ENCODE results near the gene GOLGA3. TPM values are rescaled to one million over a fixed set of nuclear protein-coding genes. Genes with fewer than 3 reads are reported as not detected.
A peak's percentile ranks its signal among the peaks of the same experiment; 100 is the strongest.

GOLGA3 gene
- total RNA-seq, 1 donor: 127 TPM

DNA sequence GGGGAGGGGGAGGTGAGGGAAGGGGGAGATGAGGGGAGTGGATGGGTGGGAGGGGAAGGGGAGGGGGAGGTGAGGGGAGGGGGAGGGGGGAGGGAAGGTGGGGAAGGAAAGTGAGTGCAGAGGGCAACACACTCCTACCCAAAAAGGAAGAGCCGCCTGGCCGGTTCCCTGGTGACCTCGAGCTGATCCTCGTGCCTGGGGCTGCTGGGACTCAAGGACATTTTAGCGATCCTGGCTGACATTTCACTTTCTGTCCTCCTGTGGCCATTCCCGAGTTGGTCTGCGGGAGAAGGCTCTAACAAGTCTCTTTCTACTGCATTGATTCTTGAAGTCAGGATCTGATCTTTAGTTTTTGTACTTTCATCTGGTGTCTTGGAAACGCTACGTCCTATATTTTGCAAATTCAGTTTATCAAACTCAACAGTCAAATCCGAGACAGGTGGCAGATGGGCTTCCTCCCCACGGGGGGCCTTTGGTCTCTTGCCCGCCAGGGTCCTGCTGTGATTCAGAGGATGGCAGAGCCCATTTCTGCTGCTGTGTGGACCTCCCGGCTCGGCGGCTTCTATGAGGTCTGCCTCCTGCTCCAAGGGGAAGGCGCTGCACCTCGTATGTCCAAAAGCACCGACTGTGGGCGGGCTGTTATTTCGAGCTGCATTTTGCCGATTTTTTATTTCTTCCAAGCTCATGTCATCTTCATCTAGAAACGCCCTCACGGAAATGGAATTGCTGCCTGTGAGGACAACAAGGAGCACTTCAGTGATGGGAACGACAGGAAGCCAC is 98.9 kb downstream of the GOLGA3 start:
- no peaks in the 10 kb centered on the region for H3K4me1 ChIP-seq (ENCODE audit: insufficient read depth, low read length)
- H3K36me3 ChIP-seq (ENCODE audit: insufficient read depth, low read length): peaks cover 91% of the 10 kb centered on the region
- no peak overlapping the region for H3K27ac ChIP-seq (ENCODE audit: low read depth, low read length)
- H3K79me2 ChIP-seq (ENCODE audit: insufficient read depth, low read length): peaks cover 31% of the 10 kb centered on the region
- H3K9me3 ChIP-seq (ENCODE audit: low read depth, low read length): no peaks in the 10 kb centered on the region
- no peak overlapping the region for H3K4me2 ChIP-seq (ENCODE audit: insufficient read depth, low read length)
- no peak overlapping the region for H2AFZ ChIP-seq (ENCODE audit: low read length)
- peak; percentile 89 for DNase-seq (ENCODE audit: insufficient read length, low spot score, missing footprints)
- no peak overlapping the region for H3K4me3 ChIP-seq (ENCODE audit: insufficient read depth, low read length)
- peaks cover 17% of the 10 kb centered on the region for H4K20me1 ChIP-seq (ENCODE audit: insufficient read depth, low read length)
- no peaks in the 10 kb centered on the region for H3K27me3 ChIP-seq (ENCODE audit: insufficient read depth, low read length)
- TF ChIP-seq, protein P1, sequence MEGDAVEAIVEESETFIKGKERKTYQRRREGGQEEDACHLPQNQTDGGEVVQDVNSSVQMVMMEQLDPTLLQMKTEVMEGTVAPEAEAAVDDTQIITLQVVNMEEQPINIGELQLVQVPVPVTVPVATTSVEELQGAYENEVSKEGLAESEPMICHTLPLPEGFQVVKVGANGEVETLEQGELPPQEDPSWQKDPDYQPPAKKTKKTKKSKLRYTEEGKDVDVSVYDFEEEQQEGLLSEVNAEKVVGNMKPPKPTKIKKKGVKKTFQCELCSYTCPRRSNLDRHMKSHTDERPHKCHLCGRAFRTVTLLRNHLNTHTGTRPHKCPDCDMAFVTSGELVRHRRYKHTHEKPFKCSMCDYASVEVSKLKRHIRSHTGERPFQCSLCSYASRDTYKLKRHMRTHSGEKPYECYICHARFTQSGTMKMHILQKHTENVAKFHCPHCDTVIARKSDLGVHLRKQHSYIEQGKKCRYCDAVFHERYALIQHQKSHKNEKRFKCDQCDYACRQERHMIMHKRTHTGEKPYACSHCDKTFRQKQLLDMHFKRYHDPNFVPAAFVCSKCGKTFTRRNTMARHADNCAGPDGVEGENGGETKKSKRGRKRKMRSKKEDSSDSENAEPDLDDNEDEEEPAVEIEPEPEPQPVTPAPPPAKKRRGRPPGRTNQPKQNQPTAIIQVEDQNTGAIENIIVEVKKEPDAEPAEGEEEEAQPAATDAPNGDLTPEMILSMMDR (IDR thresholded peaks at IDR 0.05; ENCODE audit: extremely low read depth, low read depth, low read length): no peak

DNA sequence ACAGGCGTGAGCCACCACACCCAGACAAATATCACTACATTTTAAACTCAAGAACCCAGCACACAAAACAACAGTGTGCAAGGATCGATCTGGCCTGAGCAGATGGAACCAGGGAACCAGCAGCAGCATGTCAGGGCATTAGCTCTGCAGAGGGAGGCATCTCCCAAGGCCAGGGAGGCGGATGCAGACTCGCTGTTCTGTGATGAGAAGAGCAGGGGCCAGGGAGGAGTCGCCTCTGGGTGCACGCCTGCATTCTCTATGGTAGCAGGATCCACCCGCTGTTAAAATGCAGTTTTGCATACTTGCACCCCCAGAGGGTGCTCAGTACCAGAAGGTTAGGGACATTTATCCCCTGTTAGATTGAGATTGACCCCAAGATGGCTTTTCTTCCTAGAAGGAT is 100.2 kb downstream of the GOLGA3 start:
- Histone ChIP-seq H3K27ac (ENCODE audit: low read depth, low read length) (no peak overlapping the region), H4K20me1 (ENCODE audit: insufficient read depth, low read length) (peaks cover 21% of the 10 kb centered on the region), H3K9me3 (ENCODE audit: low read depth, low read length) (no peaks in the 10 kb centered on the region), H3K36me3 (ENCODE audit: insufficient read depth, low read length) (peaks cover 88% of the 10 kb centered on the region), H3K27me3 (ENCODE audit: insufficient read depth, low read length) (no peaks in the 10 kb centered on the region), H3K4me3 (ENCODE audit: insufficient read depth, low read length) (no peak overlapping the region), H3K4me1 (ENCODE audit: insufficient read depth, low read length) (peaks cover 6% of the 10 kb centered on the region), H2AFZ (ENCODE audit: low read length) (no peak overlapping the region), H3K79me2 (ENCODE audit: insufficient read depth, low read length) (peaks cover 39% of the 10 kb centered on the region), H3K4me2 (ENCODE audit: insufficient read depth, low read length) (no peak overlapping the region)
- peak; percentile 42 for DNase-seq (ENCODE audit: insufficient read length, low spot score, missing footprints)
- TF ChIP-seq, protein P1 (IDR thresholded peaks at IDR 0.05; ENCODE audit: extremely low read depth, low read depth, low read length): no peak

DNA sequence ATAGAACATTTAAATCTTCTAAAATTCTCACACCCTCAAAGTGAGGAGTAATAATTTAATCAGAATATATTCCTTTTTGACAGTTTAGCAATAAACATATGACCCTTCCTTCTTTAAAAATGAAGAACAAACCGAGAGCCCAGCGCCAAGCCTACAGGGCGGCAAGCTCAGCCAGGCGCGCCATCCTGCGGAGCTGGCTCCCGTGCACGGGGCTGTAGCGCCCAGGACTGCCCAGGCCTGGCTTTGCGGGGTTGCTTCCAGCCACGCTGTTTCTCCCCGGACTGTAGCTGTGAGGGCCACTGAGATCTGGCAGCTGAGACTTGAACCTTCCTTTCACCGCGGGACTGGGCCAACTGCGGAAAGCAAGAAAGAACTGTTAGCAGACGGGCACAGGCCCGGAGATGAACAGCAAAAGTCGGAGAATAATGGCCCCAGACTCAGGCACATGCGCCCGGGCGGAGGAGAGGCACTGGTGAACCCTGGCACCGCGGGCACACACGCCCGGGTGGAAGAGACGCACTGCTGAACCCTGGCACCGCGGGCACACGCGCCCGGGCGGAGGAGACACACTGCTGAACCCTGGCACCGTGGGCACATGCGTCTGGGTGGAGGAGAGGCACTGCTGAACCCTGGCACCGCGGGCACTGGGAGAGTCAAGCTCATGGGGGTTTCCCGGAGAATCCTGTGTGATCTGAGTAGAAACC is 101.4 kb downstream of the GOLGA3 start:
- H3K9me3 ChIP-seq (ENCODE audit: low read depth, low read length): no peaks in the 10 kb centered on the region
- TF ChIP-seq, protein P1 (IDR thresholded peaks at IDR 0.05; ENCODE audit: extremely low read depth, low read depth, low read length): no peak
- no peak overlapping the region for H3K27ac ChIP-seq (ENCODE audit: low read depth, low read length)
- peaks cover 28% of the 10 kb centered on the region for H4K20me1 ChIP-seq (ENCODE audit: insufficient read depth, low read length)
- no peaks in the 10 kb centered on the region for H3K27me3 ChIP-seq (ENCODE audit: insufficient read depth, low read length)
- H3K4me1 ChIP-seq (ENCODE audit: insufficient read depth, low read length): peaks cover 6% of the 10 kb centered on the region
- no peak overlapping the region for H3K4me2 ChIP-seq (ENCODE audit: insufficient read depth, low read length)
- no peak overlapping the region for H2AFZ ChIP-seq (ENCODE audit: low read length)
- H3K79me2 ChIP-seq (ENCODE audit: insufficient read depth, low read length): peaks cover 48% of the 10 kb centered on the region
- H3K4me3 ChIP-seq (ENCODE audit: insufficient read depth, low read length): no peak overlapping the region
- H3K36me3 ChIP-seq (ENCODE audit: insufficient read depth, low read length): peaks cover 88% of the 10 kb centered on the region
- DNase-seq (ENCODE audit: insufficient read length, low spot score, missing footprints): peak; percentile 60

DNA sequence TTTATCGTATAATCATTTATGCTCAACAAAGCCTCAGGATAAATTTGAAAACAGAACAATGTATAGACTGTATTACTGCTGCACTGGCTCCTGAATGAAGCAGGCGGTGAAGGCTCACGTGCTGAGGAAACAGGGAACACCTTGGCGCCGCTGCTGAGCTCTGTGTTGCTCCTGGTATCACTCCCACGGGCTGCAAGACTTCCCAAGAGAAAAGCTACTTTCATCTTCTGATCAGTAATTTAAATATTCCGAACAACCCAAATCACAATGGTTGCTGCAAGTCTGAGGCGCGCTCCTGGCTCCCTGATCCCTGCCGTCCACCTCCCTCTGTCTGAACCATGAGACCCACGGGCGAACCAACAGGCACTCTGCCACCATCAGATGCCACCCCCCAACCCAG is 102.3 kb downstream of the GOLGA3 start:
- Histone ChIP-seq H3K36me3 (ENCODE audit: insufficient read depth, low read length) (peaks cover 86% of the 10 kb centered on the region), H3K27me3 (ENCODE audit: insufficient read depth, low read length) (no peaks in the 10 kb centered on the region), H3K9me3 (ENCODE audit: low read depth, low read length) (no peaks in the 10 kb centered on the region), H3K4me3 (ENCODE audit: insufficient read depth, low read length) (no peak overlapping the region), H3K4me1 (ENCODE audit: insufficient read depth, low read length) (peaks cover 6% of the 10 kb centered on the region), H3K27ac (ENCODE audit: low read depth, low read length) (no peak overlapping the region), H2AFZ (ENCODE audit: low read length) (no peak overlapping the region), H4K20me1 (ENCODE audit: insufficient read depth, low read length) (peaks cover 30% of the 10 kb centered on the region), H3K4me2 (ENCODE audit: insufficient read depth, low read length) (no peak overlapping the region), H3K79me2 (ENCODE audit: insufficient read depth, low read length) (peaks cover 51% of the 10 kb centered on the region)
- no peak for DNase-seq (ENCODE audit: insufficient read length, low spot score, missing footprints)
- TF ChIP-seq, protein P1 (IDR thresholded peaks at IDR 0.05; ENCODE audit: extremely low read depth, low read depth, low read length): no peak
